Cardiac fibroblast (primary cell): Measurements from ENCODE around the gene MAP1A.

ENCODE experiments used
- DNase-seq, 2 donors: peaks; one replicate each; pipeline versions ENCODE4 v3.0.0 to v3.0.0-alpha.2; 2010; ENCODE audit warnings: low read depth in 2 of 2
- H3K4me3 ChIP-seq, 2 donors: replicated peaks in 1 of 2; 1 replicate in 1 of 2; 2 replicates in 1 of 2; pipeline ENCODE4 v1.5.1; 2011; ENCODE audit warnings: low read depth in 2 of 2, low read length in 2 of 2, mild to moderate bottlenecking in 2 of 2, moderate library complexity in 1 of 2
- TF ChIP-seq, protein P1 (sequence below): IDR thresholded peaks from one replicate; pipeline ENCODE4 v1.5.1; 2011; ENCODE audit warnings: low read depth, mild to moderate bottlenecking, low read length, inconsistent platforms

Gene MAP1A

DNA sequence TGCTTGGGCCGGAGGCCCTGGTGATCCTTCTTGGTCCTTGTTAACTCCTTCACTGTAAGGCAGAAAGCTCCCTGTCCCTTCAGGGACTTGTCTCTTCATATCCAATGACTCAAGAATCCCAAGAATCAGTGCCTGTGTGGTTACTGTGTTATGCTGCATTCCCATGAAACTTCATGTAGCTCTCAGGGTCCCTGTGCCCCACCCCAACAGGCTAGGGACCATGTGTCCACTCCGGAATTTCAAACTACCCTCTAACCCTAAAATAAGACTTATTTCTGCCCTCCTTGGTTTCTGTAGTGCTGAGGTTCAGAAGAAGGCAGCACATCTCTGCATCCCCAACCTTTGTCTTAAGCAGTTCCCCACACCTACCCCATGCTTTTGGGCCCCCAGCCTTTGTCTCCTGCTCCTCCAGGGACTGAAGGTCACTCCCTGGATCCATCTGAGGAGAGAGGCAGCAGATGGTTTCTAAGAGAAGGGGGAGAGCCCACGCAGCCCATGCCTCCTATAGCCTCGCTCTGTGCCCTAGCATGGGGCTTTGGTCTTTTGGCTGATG, 531 bp upstream of the MAP1A start:
- peak overlapping the region; percentile 33 to 59 for H3K4me3 ChIP-seq
- DNase-seq = peak; percentile 46 to 61
- TF ChIP-seq, protein P1, sequence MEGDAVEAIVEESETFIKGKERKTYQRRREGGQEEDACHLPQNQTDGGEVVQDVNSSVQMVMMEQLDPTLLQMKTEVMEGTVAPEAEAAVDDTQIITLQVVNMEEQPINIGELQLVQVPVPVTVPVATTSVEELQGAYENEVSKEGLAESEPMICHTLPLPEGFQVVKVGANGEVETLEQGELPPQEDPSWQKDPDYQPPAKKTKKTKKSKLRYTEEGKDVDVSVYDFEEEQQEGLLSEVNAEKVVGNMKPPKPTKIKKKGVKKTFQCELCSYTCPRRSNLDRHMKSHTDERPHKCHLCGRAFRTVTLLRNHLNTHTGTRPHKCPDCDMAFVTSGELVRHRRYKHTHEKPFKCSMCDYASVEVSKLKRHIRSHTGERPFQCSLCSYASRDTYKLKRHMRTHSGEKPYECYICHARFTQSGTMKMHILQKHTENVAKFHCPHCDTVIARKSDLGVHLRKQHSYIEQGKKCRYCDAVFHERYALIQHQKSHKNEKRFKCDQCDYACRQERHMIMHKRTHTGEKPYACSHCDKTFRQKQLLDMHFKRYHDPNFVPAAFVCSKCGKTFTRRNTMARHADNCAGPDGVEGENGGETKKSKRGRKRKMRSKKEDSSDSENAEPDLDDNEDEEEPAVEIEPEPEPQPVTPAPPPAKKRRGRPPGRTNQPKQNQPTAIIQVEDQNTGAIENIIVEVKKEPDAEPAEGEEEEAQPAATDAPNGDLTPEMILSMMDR = no peak

DNA sequence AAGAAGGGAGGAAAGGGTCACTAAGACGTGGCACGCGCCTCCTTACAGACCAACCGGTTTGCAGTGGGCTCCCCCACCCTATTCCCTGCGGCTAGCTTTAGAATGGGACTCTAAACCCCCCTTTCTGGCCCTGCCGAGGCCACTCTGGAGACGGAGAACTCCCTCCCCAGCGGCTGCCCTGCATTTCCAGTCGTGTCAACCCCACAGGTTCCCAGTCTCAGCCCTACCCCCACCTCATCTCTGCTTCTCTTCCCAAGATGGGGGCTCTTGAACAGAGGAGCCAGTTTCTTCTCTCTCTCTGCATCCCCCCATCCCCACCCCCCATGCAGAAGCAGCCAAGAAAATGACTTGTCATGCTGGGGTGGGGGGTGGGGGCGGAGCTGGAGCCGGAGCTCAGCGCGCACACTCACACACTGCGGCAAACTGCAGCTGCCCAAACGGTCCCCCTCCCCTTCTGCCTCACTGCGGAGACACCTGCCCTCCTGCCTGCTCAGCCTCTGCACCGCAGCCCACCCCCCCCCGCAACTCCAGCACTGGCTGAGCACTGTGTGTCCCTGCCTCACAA, 871 bp downstream of the MAP1A start:
- peak overlapping the region; percentile 59 to 61 for H3K4me3 ChIP-seq
- peak; percentile 25 to 41 for DNase-seq

DNA sequence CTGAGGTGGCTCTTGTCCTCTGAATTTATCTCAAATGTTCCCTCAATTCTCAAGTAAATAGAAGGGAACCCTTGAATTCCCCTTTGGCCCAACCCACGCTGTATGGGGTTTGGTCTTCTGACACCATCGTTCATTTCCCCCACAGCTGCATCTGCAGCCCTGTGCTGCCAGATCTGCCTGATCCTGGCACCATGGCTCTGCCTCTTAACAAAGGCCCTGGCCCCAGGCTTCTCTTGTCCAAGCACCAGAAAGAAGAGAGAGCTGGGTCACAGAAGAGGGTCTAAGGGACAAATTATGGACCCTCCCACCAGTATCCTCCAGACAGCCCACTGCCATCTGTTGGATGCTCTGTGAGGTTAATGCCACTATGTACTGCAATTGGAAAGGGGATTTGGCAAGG, 1.8 kb downstream of the MAP1A start:
- DNase-seq = no peak
- TF ChIP-seq, protein P1 = no peak
- H3K4me3 ChIP-seq = no peak overlapping the region

More for the DNA sequence above, 871 bp downstream of the MAP1A start:
- TF ChIP-seq, protein P1 = no peak

DNA sequence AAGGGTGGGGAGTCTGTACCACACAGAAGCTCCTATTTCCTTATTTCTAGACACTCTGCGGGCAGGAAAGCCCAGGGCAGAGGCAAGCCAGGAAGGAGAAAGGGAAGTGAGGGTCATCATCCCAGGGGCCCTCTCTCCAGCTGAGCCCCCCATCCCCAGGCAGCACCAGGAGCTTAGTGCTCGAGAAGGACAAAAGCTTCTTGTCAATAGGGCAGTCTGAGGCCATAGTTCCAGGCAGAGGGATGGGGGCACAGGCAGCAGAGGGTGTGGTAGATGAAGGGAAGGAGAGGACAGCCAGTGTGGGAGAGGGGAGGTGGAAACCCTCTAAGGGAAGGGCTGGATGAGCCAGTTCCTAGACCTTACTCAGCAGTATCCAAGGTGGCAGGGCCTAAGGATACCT, 2.7 kb downstream of the MAP1A start:
- H3K4me3 ChIP-seq = no peak overlapping the region
- no peak for DNase-seq
- TF ChIP-seq, protein P1 = no peak

DNA sequence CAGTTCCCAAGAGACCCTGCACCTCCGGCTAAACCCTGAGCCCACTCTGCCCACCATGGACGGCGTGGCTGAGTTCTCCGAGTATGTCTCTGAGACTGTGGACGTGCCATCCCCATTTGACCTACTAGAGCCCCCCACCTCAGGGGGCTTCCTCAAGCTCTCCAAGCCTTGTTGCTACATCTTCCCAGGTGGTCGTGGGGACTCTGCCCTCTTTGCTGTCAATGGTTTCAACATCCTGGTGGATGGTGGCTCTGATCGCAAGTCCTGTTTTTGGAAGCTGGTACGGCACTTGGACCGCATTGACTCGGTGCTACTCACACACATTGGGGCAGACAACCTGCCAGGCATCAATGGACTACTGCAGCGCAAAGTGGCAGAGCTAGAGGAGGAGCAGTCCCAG, 4.0 kb downstream of the MAP1A start:
- H3K4me3 ChIP-seq = no peak overlapping the region
- no peak for DNase-seq
- TF ChIP-seq, protein P1 = no peak

DNA sequence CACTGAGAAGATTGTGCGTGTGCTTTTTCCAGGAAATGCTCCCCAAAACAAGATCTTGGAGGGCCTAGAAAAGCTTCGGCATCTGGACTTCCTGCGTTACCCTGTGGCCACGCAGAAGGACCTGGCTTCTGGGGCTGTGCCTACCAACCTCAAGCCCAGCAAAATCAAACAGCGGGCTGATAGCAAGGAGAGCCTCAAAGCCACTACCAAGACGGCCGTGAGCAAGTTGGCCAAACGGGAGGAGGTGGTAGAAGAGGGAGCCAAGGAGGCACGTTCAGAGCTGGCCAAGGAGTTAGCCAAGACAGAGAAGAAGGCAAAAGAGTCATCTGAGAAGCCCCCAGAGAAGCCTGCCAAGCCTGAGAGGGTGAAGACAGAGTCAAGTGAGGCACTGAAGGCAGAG, 4.8 kb downstream of the MAP1A start:
- H3K4me3 ChIP-seq = no peak overlapping the region
- TF ChIP-seq, protein P1 = no peak
- DNase-seq = no peak

DNA sequence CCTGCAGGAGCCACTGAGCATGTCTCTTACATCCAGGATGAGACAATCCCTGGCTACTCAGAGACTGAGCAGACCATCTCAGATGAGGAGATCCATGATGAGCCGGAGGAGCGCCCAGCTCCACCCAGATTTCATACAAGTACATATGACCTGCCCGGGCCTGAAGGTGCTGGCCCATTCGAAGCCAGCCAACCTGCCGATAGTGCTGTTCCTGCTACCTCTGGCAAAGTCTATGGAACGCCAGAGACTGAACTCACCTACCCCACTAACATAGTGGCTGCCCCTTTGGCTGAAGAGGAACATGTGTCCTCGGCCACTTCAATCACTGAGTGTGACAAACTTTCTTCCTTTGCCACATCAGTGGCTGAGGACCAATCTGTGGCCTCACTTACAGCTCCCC, 6.2 kb downstream of the MAP1A start:
- no peak overlapping the region for H3K4me3 ChIP-seq
- TF ChIP-seq, protein P1 = no peak
- no peak for DNase-seq
